Cardiac fibroblast (primary cell): ENCODE results near the gene WDR64.

Source experiments
- DNase-seq, 2 donors: peaks; one replicate each; pipeline versions ENCODE4 v3.0.0 to v3.0.0-alpha.2; 2010; ENCODE audit warnings: low read depth in 2 of 2
- H3K4me3 ChIP-seq, 2 donors: replicated peaks in 1 of 2; 1 replicate in 1 of 2; 2 replicates in 1 of 2; pipeline ENCODE4 v1.5.1; 2011; ENCODE audit warnings: low read depth in 2 of 2, low read length in 2 of 2, mild to moderate bottlenecking in 2 of 2, moderate library complexity in 1 of 2
- CTCF ChIP-seq: IDR thresholded peaks from one replicate; pipeline ENCODE4 v1.5.1; 2011; ENCODE audit warnings: low read depth, mild to moderate bottlenecking, low read length, inconsistent platforms

Gene WDR64

GRCh38 chr1:241816008-241816407 is 163.9 kb downstream of the WDR64 start:
- DNase-seq = no peak
- no peak overlapping the region for H3K4me3 ChIP-seq
- TF ChIP-seq CTCF = no peak

GRCh38 chr1:241817331-241817792 is 165.3 kb downstream of the WDR64 start:
- TF ChIP-seq CTCF = no peak
- DNase-seq = peak in 1 of 2 donors; percentile 41
- no peak overlapping the region for H3K4me3 ChIP-seq

GRCh38 chr1:241817956-241818612 is 166.0 kb downstream of the WDR64 start:
- DNase-seq = no peak
- TF ChIP-seq CTCF = no peak
- no peak overlapping the region for H3K4me3 ChIP-seq

GRCh38 chr1:241819340-241819866 is 167.3 kb downstream of the WDR64 start:
- H3K4me3 ChIP-seq = no peak overlapping the region
- DNase-seq = no peak
- no peak for TF ChIP-seq CTCF

- peak in 1 of 2 donors; percentile 49 for DNase-seq
- no peak for TF ChIP-seq CTCF
- H3K4me3 ChIP-seq = no peak overlapping the region
Observed at GRCh38 chr1:241821363-241821762, 169.3 kb downstream of the WDR64 start.

GRCh38 chr1:241822846-241823245 is 170.8 kb downstream of the WDR64 start:
- DNase-seq = no peak
- H3K4me3 ChIP-seq = no peak overlapping the region
- TF ChIP-seq CTCF = no peak
